Endodermal cell (in vitro differentiated cells): ENCODE data around the gene PCYOX1L. TPM values are rescaled to one million over a fixed set of nuclear protein-coding genes. Genes with fewer than 3 reads are reported as not detected.

Source experiments
- DNase-seq: peaks from one replicate; pipeline ENCODE4 v3.0.0-alpha.2; 2017
- H3K27ac ChIP-seq: 2 replicates; pipeline ENCODE4 v1.5.1; 2013; ENCODE audit warnings: mild to moderate bottlenecking, low read depth, low read length, moderate library complexity
- H3K27me3 ChIP-seq: 2 replicates; pipeline ENCODE4 v1.6.1; 2013; ENCODE audit warnings: mild to moderate bottlenecking, low read length, moderate library complexity; ENCODE audit not compliant: insufficient read depth, control insufficient read depth, poor library complexity, severe bottlenecking
- H3K36me3 ChIP-seq: 2 replicates; pipeline ENCODE4 v1.7.0; 2013; ENCODE audit warnings: mild to moderate bottlenecking, low read length, moderate library complexity; ENCODE audit not compliant: control insufficient read depth, insufficient read depth
- H3K4me1 ChIP-seq: one replicate; pipeline ENCODE4 v1.7.0; 2013; ENCODE audit warnings: low read length; ENCODE audit not compliant: control insufficient read depth, insufficient read depth
- H3K4me3 ChIP-seq: 2 replicates; pipeline ENCODE4 v1.5.1; 2013; ENCODE audit warnings: mild to moderate bottlenecking, low read length, moderate library complexity
- H3K9ac ChIP-seq: 2 replicates; pipeline ENCODE4 v1.6.1; 2013; ENCODE audit warnings: mild to moderate bottlenecking, low read length, moderate library complexity; ENCODE audit not compliant: poor library complexity, severe bottlenecking; ENCODE audit errors: extremely low read depth
- H3K9me3 ChIP-seq: 2 replicates; pipeline ENCODE4 v1.6.1; 2013; ENCODE audit warnings: mild to moderate bottlenecking, low read length, moderate library complexity; ENCODE audit not compliant: control insufficient read depth
- H3K27ac Mint-ChIP-seq: 2 replicates; pipeline ENCODE4 v1.8.0; 2020; ENCODE audit warnings: mixed read lengths
- H3K27me3 Mint-ChIP-seq: 2 replicates; pipeline ENCODE4 v1.8.0; 2021; ENCODE audit warnings: mild to moderate bottlenecking, mixed read lengths; ENCODE audit not compliant: insufficient read depth
- H3K36me3 Mint-ChIP-seq: 2 replicates; pipeline ENCODE4 v1.8.0; 2020; ENCODE audit warnings: low read depth, mixed read lengths
- H3K4me1 Mint-ChIP-seq: 2 replicates; pipeline ENCODE4 v1.8.0; 2020; ENCODE audit warnings: mixed read lengths
- H3K4me3 Mint-ChIP-seq: 2 replicates; pipeline ENCODE4 v1.8.0; 2020; ENCODE audit warnings: mild to moderate bottlenecking, moderate library complexity, mixed read lengths
- H3K9me3 Mint-ChIP-seq: 2 replicates; pipeline ENCODE4 v1.8.0; 2020; ENCODE audit warnings: mild to moderate bottlenecking, mixed read lengths
- CTCF ChIP-seq: fragments of 200-600 bp; sonication (generic); conservative IDR thresholded peaks from 2 replicates; pipeline ENCODE4 v1.5.0; 2021; ENCODE audit warnings: antibody characterized with exemption, mild to moderate bottlenecking
- WGBS, 2 experiments: methylation state at CpG; one replicate each; pipeline versions ENCODE4 v1.1.5 to v1.1.7; 2013; ENCODE audit warnings: missing lambda C conversion rate in 2 of 2, mixed read lengths in 1 of 2; ENCODE audit not compliant: insufficient coverage in 1 of 2, insufficient read length in 1 of 2; 5-methylcytosine and 5-hydroxymethylcytosine counted together
- total RNA-seq, 2 donors: library from RNA; stranded (reverse); fragmentation: NEBNext Ultra II Directional in 1 of 2; extraction: Animal tissue kit (Norgen Biotek cat#: 25700) in 1 of 2; gene quantifications; 2 replicates in 1 of 2; 3 replicates in 1 of 2; pipeline ENCODE4 v1.2.1, GENCODE V29; 2021

Gene PCYOX1L
- total RNA-seq, 2 donors from 2014 or later: 11.1 to 11.7 TPM

GRCh38 chr5:149372076-149372795 lies 14.4 kb downstream of the PCYOX1L start:
- Histone ChIP-seq H3K27ac (no peak overlapping the region), H3K9me3 (no peaks in the 10 kb centered on the region), H3K36me3 (no peaks in the 10 kb centered on the region), H3K27me3 (no peaks in the 10 kb centered on the region), H3K4me1 (no peaks in the 10 kb centered on the region), H3K9ac (no peak overlapping the region), H3K4me3 (no peak overlapping the region)
- TF ChIP-seq CTCF: no peak
- WGBS, 2 experiments: 88 to 91% methylated on average over 2 to 4 of the region's 4 CpGs
- Mint-ChIP-seq H3K36me3 (no peaks in the 10 kb centered on the region), H3K4me1 (peaks cover 2% of the 10 kb centered on the region), H3K9me3 (no peaks in the 10 kb centered on the region), H3K4me3 (no peak overlapping the region), H3K27me3 (no peaks in the 10 kb centered on the region), H3K27ac (no peak overlapping the region)
- DNase-seq: peak; percentile 38

GRCh38 chr5:149372932-149373331 lies 15.1 kb downstream of the PCYOX1L start:
- H3K4me3 Mint-ChIP-seq: no peak overlapping the region
- no peaks in the 10 kb centered on the region for H3K9me3 ChIP-seq
- no peak overlapping the region for H3K27ac Mint-ChIP-seq
- H3K27ac ChIP-seq: no peak overlapping the region
- peaks cover 2% of the 10 kb centered on the region for H3K4me1 Mint-ChIP-seq
- 87 to 94% methylated on average over 3 of the region's 3 CpGs for WGBS, 2 experiments
- H3K4me3 ChIP-seq: no peak overlapping the region
- TF ChIP-seq CTCF: no peak
- H3K4me1 ChIP-seq: no peaks in the 10 kb centered on the region
- peak; percentile 27 for DNase-seq
- no peak overlapping the region for H3K9ac ChIP-seq
- H3K36me3 Mint-ChIP-seq: no peaks in the 10 kb centered on the region
- no peaks in the 10 kb centered on the region for H3K27me3 Mint-ChIP-seq
- H3K27me3 ChIP-seq: no peaks in the 10 kb centered on the region
- H3K9me3 Mint-ChIP-seq: no peaks in the 10 kb centered on the region
- H3K36me3 ChIP-seq: no peaks in the 10 kb centered on the region

DNA sequence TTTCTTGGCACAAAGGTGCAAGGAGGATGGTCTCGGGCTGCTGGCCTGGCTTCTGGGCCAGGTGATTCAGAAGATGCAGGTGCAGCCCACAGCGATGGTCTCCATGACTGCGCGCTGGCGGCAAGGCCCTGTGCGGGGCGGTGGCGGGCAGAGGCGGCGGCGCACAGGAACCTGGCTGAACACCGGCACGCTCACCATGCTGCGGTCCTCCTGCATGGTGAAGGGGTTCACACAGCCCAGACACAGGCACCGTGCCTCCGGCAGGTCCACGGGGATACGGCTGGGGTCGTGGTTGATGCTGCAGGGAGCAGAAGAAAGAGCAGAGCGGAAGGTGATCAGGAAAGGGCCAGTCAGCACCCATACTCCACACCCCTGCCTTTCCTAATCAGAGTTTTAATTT lies 16.5 kb downstream of the PCYOX1L start:
- Mint-ChIP-seq H3K27ac (no peak overlapping the region), H3K4me3 (no peak overlapping the region), H3K9me3 (no peaks in the 10 kb centered on the region), H3K27me3 (no peaks in the 10 kb centered on the region), H3K4me1 (peaks cover 2% of the 10 kb centered on the region), H3K36me3 (no peaks in the 10 kb centered on the region)
- H3K9me3 ChIP-seq: no peaks in the 10 kb centered on the region
- no peaks in the 10 kb centered on the region for H3K4me1 ChIP-seq
- no peak overlapping the region for H3K27ac ChIP-seq
- H3K27me3 ChIP-seq: no peaks in the 10 kb centered on the region
- no peaks in the 10 kb centered on the region for H3K36me3 ChIP-seq
- no peak for TF ChIP-seq CTCF
- H3K9ac ChIP-seq: no peak overlapping the region
- no peak overlapping the region for H3K4me3 ChIP-seq
- peak; percentile 26 for DNase-seq
- WGBS, 2 experiments: 95 to 96% methylated on average over 13 to 20 of the region's 20 CpGs
